GM12878 (cell line): Measurements from ENCODE around the gene RAB31.

Experiments used
- EP300 ChIP-seq, 2 experiments: fragments of 150-350 bp in 1 of 2; IDR thresholded peaks; 2 replicates each; pipeline ENCODE4 v1.6.1; 2011 to 2012; ENCODE audit warnings: low read depth in 2 of 2, low read length in 2 of 2, borderline replicate concordance in 1 of 2, improper control_type of control experiment in 1 of 2, inconsistent platforms in 1 of 2; ENCODE audit not compliant: control insufficient read depth in 1 of 2
- FOXM1 ChIP-seq: IDR thresholded peaks from 2 replicates; pipeline ENCODE4 v1.6.1; 2012; ENCODE audit warnings: low read depth, mild to moderate bottlenecking, inconsistent platforms, low read length, moderate library complexity
- HDAC2 ChIP-seq: fragments of 200-600 bp; sonication (generic); IDR thresholded peaks from 2 replicates; pipeline ENCODE4 v1.6.1; 2017
- ZNF274 ChIP-seq: IDR thresholded peaks from one replicate; pipeline ENCODE4 v1.8.0; 2011; ENCODE audit not compliant: insufficient read length, insufficient read depth
- TF ChIP-seq, protein P1 (sequence below), 3 experiments: IDR thresholded peaks in 2 of 3; conservative IDR thresholded peaks in 1 of 3; 2 replicates each; pipeline ENCODE4 v1.5.1; 2011; ENCODE audit warnings: low read depth in 3 of 3, low read length in 3 of 3, mild to moderate bottlenecking in 3 of 3, control low read depth in 2 of 3, moderate library complexity in 2 of 3, inconsistent platforms in 1 of 3, mixed read lengths in 1 of 3; ENCODE audit not compliant: control insufficient read depth in 2 of 3, insufficient read depth in 1 of 3; ENCODE audit errors: extremely low read depth in 1 of 3

DNA sequence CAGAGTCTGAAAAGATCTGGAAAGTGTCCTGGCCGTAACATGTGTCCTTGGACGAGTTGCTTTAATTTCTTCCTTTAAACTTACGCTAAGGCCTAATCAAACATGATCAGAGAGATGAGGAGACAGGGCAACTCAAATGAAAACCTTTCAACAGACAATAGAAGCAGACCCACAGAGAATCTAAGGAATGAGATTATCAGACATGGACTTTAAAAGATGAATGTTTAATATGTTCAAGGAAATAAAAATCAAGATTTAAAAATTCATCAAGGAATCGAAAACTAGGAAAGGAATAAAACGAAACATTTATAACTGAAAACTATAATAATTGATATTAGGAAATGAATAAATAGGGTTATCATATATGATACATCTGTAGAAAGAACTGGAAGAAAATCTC is 55.1 kb downstream of the RAB31 start:
- TF ChIP-seq HDAC2 (no peak), ZNF274 (no peak), EP300 (IDR thresholded peaks at IDR 0.05; ENCODE audit: borderline replicate concordance in 1 of 2, control insufficient read depth in 1 of 2, low read depth in 2 of 2, low read length in 2 of 2) (no peak), FOXM1 (no peak)
- TF ChIP-seq, protein P1, sequence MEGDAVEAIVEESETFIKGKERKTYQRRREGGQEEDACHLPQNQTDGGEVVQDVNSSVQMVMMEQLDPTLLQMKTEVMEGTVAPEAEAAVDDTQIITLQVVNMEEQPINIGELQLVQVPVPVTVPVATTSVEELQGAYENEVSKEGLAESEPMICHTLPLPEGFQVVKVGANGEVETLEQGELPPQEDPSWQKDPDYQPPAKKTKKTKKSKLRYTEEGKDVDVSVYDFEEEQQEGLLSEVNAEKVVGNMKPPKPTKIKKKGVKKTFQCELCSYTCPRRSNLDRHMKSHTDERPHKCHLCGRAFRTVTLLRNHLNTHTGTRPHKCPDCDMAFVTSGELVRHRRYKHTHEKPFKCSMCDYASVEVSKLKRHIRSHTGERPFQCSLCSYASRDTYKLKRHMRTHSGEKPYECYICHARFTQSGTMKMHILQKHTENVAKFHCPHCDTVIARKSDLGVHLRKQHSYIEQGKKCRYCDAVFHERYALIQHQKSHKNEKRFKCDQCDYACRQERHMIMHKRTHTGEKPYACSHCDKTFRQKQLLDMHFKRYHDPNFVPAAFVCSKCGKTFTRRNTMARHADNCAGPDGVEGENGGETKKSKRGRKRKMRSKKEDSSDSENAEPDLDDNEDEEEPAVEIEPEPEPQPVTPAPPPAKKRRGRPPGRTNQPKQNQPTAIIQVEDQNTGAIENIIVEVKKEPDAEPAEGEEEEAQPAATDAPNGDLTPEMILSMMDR (IDR thresholded peaks at IDR 0.05 in 2 of 3, conservative IDR thresholded peaks at IDR 0.05 in 1 of 3; ENCODE audit: control insufficient read depth in 2 of 3, extremely low read depth in 1 of 3, insufficient read depth in 1 of 3, low read depth in 3 of 3, low read length in 3 of 3), result no peak
